Activated naive CD8-positive, alpha-beta T cell treated with anti-CD3 and anti-CD28 coated beads, Interleukin-2, amount 50 U/mL, for 24 hours (primary cell): ENCODE data around the gene TRAF3IP1.
A peak's percentile ranks its signal among the peaks of the same experiment; 100 is the strongest.

ENCODE experiments used
- ATAC-seq: fragments of 150-1000 bp; cut with Tn5 transposase; one replicate; pipeline ENCODE4 v1.10.0; 2021
- DNase-seq: peaks from one replicate; pipeline ENCODE4 v3.0.0; 2021
- H3K27ac Mint-ChIP-seq: one replicate; pipeline ENCODE4 v1.8.0; 2021; ENCODE audit warnings: mild to moderate bottlenecking, mixed read lengths
- H3K27me3 Mint-ChIP-seq: one replicate; pipeline ENCODE4 v1.8.0; 2021; ENCODE audit warnings: mixed read lengths
- H3K36me3 Mint-ChIP-seq: one replicate; pipeline ENCODE4 v1.8.0; 2021; ENCODE audit warnings: low read depth, mixed read lengths
- H3K4me1 Mint-ChIP-seq: one replicate; pipeline ENCODE4 v1.8.0; 2021; ENCODE audit warnings: mixed read lengths
- H3K4me3 Mint-ChIP-seq: one replicate; pipeline ENCODE4 v1.8.0; 2021; ENCODE audit warnings: mild to moderate bottlenecking, moderate library complexity, mixed read lengths
- H3K9me3 Mint-ChIP-seq: one replicate; pipeline ENCODE4 v1.8.0; 2021; ENCODE audit warnings: mixed read lengths

Gene TRAF3IP1

GRCh38 chr2:238420878-238421694, 100.8 kb downstream of the TRAF3IP1 start:
- Mint-ChIP-seq H3K27me3 (no peaks in the 10 kb centered on the region), H3K4me1 (peaks cover 1% of the 10 kb centered on the region), H3K36me3 (peaks cover 4% of the 10 kb centered on the region), H3K9me3 (peaks cover 8% of the 10 kb centered on the region), H3K4me3 (no peak overlapping the region), H3K27ac (no peak overlapping the region)
- no peak for DNase-seq
- ATAC-seq, result no peak

DNA sequence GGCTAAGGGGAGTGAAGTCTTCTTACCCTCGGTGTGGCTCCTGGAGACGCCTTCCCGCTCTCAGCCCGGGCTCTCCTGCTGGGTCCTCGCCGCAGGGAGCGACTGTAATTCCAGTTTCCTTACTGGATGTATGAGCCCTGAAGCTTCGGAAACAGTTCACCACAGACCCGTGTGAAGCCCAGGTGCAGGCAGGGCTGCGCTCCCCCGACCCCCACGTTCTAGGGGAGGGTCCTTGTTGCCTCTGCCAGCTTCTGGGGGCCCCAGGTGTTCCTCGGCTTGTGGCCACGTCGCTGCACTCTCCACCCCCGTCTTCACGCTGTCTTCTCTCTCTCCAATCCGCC, 101.3 kb downstream of the TRAF3IP1 start:
- no peak for ATAC-seq
- Mint-ChIP-seq H3K27me3 (no peaks in the 10 kb centered on the region), H3K4me3 (no peak overlapping the region), H3K36me3 (peaks cover 2% of the 10 kb centered on the region), H3K9me3 (peaks cover 2% of the 10 kb centered on the region), H3K4me1 (peaks cover 3% of the 10 kb centered on the region), H3K27ac (no peak overlapping the region)
- no peak for DNase-seq

GRCh38 chr2:238422285-238422684, 102.0 kb downstream of the TRAF3IP1 start:
- no peaks in the 10 kb centered on the region for H3K9me3 Mint-ChIP-seq
- no peaks in the 10 kb centered on the region for H3K36me3 Mint-ChIP-seq
- peaks cover 3% of the 10 kb centered on the region for H3K4me1 Mint-ChIP-seq
- no peak overlapping the region for H3K4me3 Mint-ChIP-seq
- DNase-seq, result no peak
- H3K27ac Mint-ChIP-seq, result no peak overlapping the region
- no peak for ATAC-seq
- H3K27me3 Mint-ChIP-seq, result no peaks in the 10 kb centered on the region

GRCh38 chr2:238422940-238423339, 102.6 kb downstream of the TRAF3IP1 start:
- no peak overlapping the region for H3K4me3 Mint-ChIP-seq
- no peak overlapping the region for H3K27ac Mint-ChIP-seq
- DNase-seq (no peak), ATAC-seq (no peak)
- no peaks in the 10 kb centered on the region for H3K27me3 Mint-ChIP-seq
- peaks cover 9% of the 10 kb centered on the region for H3K4me1 Mint-ChIP-seq
- H3K36me3 Mint-ChIP-seq, result peaks cover 4% of the 10 kb centered on the region
- H3K9me3 Mint-ChIP-seq, result no peaks in the 10 kb centered on the region

DNA sequence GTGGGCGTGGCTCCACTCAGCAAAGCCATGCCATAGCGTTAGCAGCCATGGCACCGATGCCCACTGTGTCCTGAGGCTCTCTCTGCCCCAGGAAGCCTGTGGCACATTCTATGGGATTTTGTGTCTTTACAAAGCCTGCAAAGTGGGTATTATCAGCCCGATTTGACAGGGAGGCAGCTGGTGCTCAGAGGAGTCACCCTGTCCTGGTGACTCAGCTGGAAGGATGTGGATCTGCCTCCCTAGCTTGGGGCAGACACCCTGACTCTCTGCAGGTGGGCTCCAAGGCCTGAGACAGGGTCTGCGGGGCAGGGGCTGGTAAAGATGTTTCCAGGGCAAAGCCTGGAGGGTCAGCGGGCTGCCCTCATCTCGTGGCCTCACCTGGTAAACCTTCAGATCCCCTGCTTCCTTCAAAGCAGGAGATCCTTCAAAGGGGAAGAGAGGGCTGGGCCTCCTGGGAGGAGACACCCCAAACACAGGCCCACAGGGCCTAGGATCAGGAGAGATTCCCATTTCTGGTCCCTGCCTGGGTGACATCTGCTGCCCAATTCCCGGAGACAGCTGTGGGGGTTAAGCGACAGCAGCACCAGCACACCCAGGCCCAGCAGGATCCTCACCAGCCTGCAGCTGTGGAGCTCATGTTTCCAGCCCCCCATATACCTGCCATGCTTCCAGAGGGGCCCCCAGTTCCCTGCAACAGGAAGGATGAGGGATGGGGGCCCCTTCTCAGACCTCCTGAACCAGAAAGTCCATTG, 103.4 kb downstream of the TRAF3IP1 start:
- peaks cover 17% of the 10 kb centered on the region for H3K4me1 Mint-ChIP-seq
- H3K27me3 Mint-ChIP-seq, result no peaks in the 10 kb centered on the region
- no peak for DNase-seq
- H3K4me3 Mint-ChIP-seq, result no peak overlapping the region
- no peak for ATAC-seq
- no peaks in the 10 kb centered on the region for H3K9me3 Mint-ChIP-seq
- peaks cover 7% of the 10 kb centered on the region for H3K36me3 Mint-ChIP-seq
- H3K27ac Mint-ChIP-seq, result no peak overlapping the region

- H3K27me3 Mint-ChIP-seq, result no peaks in the 10 kb centered on the region
- H3K4me1 Mint-ChIP-seq, result peaks cover 23% of the 10 kb centered on the region
- H3K27ac Mint-ChIP-seq, result no peak overlapping the region
- peaks cover 11% of the 10 kb centered on the region for H3K36me3 Mint-ChIP-seq
- H3K4me3 Mint-ChIP-seq, result no peak overlapping the region
- H3K9me3 Mint-ChIP-seq, result no peaks in the 10 kb centered on the region
- ATAC-seq, result no peak
- DNase-seq, result no peak
These were observed 104.0 kb downstream of the TRAF3IP1 start for GRCh38 chr2:238424313-238424700.

DNA sequence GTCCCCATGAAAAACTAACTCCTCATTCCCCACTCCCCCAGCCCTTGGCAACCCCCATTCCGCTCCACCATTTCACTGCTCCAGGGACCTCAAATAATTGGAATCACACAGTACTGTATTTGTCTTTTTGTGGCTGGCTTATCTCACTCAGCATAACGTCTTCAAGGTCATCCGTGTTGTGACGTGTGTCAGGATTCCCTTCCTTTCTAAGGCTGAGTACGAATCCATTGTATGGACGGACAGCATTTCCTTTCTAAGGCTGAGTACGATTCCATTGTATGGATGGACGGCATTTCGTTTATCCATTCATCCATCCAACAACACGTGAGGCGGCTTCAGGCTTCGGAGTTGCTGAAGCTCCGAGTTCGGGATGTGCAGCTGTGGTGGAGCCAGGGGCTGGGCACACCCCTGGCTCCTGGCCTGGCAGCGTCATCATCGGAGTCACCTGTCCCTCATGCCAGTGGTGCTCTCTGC, 105.2 kb downstream of the TRAF3IP1 start:
- H3K27me3 Mint-ChIP-seq, result no peaks in the 10 kb centered on the region
- H3K4me1 Mint-ChIP-seq, result peaks cover 33% of the 10 kb centered on the region
- no peak for ATAC-seq
- peak overlapping the region; percentile 4 for H3K4me3 Mint-ChIP-seq
- peaks cover 20% of the 10 kb centered on the region for H3K36me3 Mint-ChIP-seq
- no peak overlapping the region for H3K27ac Mint-ChIP-seq
- H3K9me3 Mint-ChIP-seq, result no peaks in the 10 kb centered on the region
- DNase-seq, result no peak

- peak; percentile 44 for ATAC-seq
- DNase-seq, result peak; percentile 25
- Mint-ChIP-seq H3K9me3 (no peaks in the 10 kb centered on the region), H3K27ac (peak overlapping the region; percentile 90), H3K36me3 (peaks cover 22% of the 10 kb centered on the region), H3K4me3 (peak overlapping the region; percentile 91), H3K27me3 (no peaks in the 10 kb centered on the region), H3K4me1 (peaks cover 38% of the 10 kb centered on the region)
These were observed 105.8 kb downstream of the TRAF3IP1 start for GRCh38 chr2:238425979-238426567.

GRCh38 chr2:238426568-238427434, 106.5 kb downstream of the TRAF3IP1 start, which contains the start of gene ASB1:
ASB1 (plus strand) TSS chr2:238426927; CDS start chr2:238427071, 144 bp downstream.
- no peaks in the 10 kb centered on the region for H3K9me3 Mint-ChIP-seq
- peaks cover 43% of the 10 kb centered on the region for H3K4me1 Mint-ChIP-seq
- ATAC-seq (peak; percentile 79), DNase-seq (peak; percentile 88)
- no peaks in the 10 kb centered on the region for H3K27me3 Mint-ChIP-seq
- peak within 1 kb of the TSS; percentile 91 for H3K4me3 Mint-ChIP-seq
- H3K27ac Mint-ChIP-seq, result peak within 1 kb of the TSS; percentile 93
- peaks cover 22% of the 10 kb centered on the region for H3K36me3 Mint-ChIP-seq

GRCh38 chr2:238427435-238428162, 107.3 kb downstream of the TRAF3IP1 start:
- ATAC-seq (peak; percentile 1), DNase-seq (no peak)
- H3K36me3 Mint-ChIP-seq, result peaks cover 22% of the 10 kb centered on the region
- H3K4me1 Mint-ChIP-seq, result peaks cover 46% of the 10 kb centered on the region
- peak overlapping the region; percentile 93 for H3K27ac Mint-ChIP-seq
- no peaks in the 10 kb centered on the region for H3K27me3 Mint-ChIP-seq
- no peaks in the 10 kb centered on the region for H3K9me3 Mint-ChIP-seq
- H3K4me3 Mint-ChIP-seq, result peak overlapping the region; percentile 91

DNA sequence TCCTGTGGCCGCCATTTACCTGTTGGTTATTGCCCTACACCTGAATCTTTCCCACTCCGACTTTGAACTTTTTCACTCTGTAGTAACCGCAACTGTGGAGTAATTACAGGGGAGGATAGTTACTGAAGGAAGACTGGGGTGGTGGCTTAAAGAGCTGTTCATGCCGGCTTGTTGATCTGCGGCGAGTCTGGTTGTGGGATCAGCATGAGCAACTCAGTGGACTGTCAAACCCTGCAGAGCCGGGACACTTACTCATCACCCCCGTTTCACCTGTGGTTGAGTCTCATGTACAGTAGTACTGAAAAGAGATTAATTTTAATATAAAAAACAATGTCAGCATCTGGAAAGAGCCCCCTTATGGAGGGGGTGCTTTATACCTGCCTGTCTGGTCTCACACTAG, 108.5 kb downstream of the TRAF3IP1 start:
- H3K27ac Mint-ChIP-seq, result no peak overlapping the region
- H3K9me3 Mint-ChIP-seq, result no peaks in the 10 kb centered on the region
- H3K27me3 Mint-ChIP-seq, result no peaks in the 10 kb centered on the region
- no peak for DNase-seq
- peaks cover 46% of the 10 kb centered on the region for H3K4me1 Mint-ChIP-seq
- peak overlapping the region; percentile 91 for H3K4me3 Mint-ChIP-seq
- H3K36me3 Mint-ChIP-seq, result peaks cover 30% of the 10 kb centered on the region
- ATAC-seq, result no peak

DNA sequence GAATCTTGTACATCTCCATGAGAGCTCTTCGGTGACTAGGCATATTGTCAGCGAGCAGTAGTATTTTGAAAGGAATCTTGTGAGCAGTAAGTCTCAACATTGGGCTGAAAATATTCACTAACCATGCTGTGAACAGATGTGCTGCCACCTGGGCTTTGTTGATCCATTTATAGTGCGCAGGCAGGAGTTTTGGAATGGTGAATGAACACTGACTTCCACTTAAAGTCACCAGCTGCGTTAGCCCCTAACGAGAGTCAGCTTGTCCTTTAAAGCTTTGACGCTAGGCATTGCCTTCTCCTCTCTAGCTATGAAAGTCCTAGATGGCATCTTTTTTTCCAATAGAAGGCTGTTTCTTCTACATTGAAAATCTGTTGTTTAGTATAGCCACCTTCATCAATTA, 110.5 kb downstream of the TRAF3IP1 start:
- Mint-ChIP-seq H3K27ac (no peak overlapping the region), H3K4me3 (no peak overlapping the region), H3K4me1 (peaks cover 46% of the 10 kb centered on the region), H3K27me3 (no peaks in the 10 kb centered on the region), H3K9me3 (no peaks in the 10 kb centered on the region), H3K36me3 (peaks cover 38% of the 10 kb centered on the region)
- ATAC-seq (no peak), DNase-seq (no peak)

DNA sequence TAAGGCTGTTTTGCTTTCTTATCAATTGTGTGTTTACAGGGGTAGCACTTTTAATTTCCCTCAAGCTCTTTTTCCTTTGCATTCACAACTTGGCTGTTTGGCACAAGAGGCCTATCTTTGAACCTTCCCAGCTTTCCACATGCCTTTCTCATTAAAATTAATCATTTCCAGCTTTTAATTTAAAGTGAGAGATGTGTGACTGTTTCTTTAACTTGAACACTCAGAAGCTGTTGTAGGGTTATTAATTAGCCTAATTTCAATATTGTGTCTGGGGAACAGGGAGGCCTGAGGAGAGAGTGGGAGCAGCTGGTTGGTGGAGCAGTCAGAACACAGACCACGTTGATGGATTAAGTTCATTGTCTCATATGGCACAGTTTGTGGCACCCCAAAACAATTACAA, 111.1 kb downstream of the TRAF3IP1 start:
- ATAC-seq (no peak), DNase-seq (no peak)
- Mint-ChIP-seq H3K27ac (no peak overlapping the region), H3K27me3 (no peaks in the 10 kb centered on the region), H3K4me1 (peaks cover 43% of the 10 kb centered on the region), H3K36me3 (peaks cover 43% of the 10 kb centered on the region), H3K4me3 (no peak overlapping the region), H3K9me3 (no peaks in the 10 kb centered on the region)
